GM10248 (cell line): ENCODE results near the gene FCRL3.

Experiments
- CTCF ChIA-PET: fragments of 300-600 bp; sonication (Branson Sonifier 250); formaldehyde crosslinking; extraction: SDS; loops from one replicate; lab custom pipeline; 2021; ENCODE audit warnings: antibody characterized with exemption; lab: Yijun Ruan, JAX
- POLR2A ChIA-PET: fragments of 350-650 bp; sonication (Branson Sonifier 250); formaldehyde crosslinking; extraction: SDS; loops from one replicate; lab custom pipeline; 2020; ENCODE audit warnings: antibody characterized with exemption; lab: Yijun Ruan, JAX
- DNase-seq: peaks from one replicate; pipeline ENCODE4 v3.0.0; 2012; ENCODE audit errors: extremely low spot score
- TF ChIP-seq, protein P1 (sequence below): IDR thresholded peaks from 2 replicates; pipeline ENCODE4 v1.5.1; 2012; ENCODE audit warnings: mild to moderate bottlenecking, low read depth; ENCODE audit errors: extremely low read depth, missing control alignments, control extremely low read depth

Gene FCRL3

DNA sequence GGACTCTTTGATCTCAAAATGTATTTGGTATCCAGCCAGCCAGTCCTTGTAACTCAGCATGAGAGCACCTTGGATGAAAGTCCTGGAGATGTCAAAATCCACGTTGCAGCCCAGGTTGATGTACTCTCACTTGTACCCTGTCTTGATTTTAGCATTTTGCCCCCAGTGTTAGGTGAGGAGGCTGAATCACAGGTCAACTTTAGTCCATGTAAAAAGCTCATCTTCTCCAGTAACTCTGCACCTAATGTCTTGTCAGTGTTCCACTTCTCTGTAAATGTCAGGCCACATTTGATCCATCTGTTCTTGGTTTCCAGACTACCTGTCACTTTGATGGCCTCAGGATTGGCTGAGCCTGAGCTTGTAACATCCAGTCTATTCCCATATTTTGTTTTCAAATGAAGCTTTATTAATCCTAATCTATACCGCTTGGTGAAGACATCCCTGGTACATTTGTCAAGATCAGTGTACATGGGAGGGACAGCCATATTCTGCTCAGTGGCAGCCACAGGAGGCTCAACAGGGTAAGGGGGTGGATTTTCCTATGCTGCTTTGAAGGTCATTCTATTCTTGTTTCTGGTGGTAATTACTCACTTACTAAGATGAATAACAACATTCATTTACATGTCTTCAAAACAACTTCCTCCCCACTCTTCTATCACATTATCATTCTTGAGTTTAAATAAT, 24.1 kb upstream of the FCRL3 start:
- ChIA-PET POLR2A (no interaction called here), CTCF (no interaction called here)
- no peak for DNase-seq
- TF ChIP-seq, protein P1, sequence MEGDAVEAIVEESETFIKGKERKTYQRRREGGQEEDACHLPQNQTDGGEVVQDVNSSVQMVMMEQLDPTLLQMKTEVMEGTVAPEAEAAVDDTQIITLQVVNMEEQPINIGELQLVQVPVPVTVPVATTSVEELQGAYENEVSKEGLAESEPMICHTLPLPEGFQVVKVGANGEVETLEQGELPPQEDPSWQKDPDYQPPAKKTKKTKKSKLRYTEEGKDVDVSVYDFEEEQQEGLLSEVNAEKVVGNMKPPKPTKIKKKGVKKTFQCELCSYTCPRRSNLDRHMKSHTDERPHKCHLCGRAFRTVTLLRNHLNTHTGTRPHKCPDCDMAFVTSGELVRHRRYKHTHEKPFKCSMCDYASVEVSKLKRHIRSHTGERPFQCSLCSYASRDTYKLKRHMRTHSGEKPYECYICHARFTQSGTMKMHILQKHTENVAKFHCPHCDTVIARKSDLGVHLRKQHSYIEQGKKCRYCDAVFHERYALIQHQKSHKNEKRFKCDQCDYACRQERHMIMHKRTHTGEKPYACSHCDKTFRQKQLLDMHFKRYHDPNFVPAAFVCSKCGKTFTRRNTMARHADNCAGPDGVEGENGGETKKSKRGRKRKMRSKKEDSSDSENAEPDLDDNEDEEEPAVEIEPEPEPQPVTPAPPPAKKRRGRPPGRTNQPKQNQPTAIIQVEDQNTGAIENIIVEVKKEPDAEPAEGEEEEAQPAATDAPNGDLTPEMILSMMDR, result no peak

DNA sequence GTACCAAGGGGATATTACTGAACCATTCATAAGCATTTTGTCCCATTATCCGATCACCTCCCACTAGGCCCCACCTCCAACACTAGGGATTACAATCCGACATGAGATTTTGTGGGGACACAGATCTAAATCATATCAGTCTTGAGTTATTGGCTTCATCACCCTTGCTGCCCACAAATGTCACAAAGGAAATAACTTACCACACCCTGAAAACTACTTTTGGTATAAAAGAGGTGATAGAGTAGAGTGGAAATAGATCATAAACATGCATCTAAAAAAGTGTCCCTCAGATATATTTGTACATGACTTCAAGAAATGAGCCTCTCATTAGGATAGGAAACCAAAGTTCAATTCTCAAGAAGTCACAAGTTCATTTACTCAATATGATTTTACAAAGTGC, 22.6 kb upstream of the FCRL3 start:
- ChIA-PET POLR2A (no interaction called here), CTCF (no interaction called here)
- TF ChIP-seq, protein P1, result no peak
- no peak for DNase-seq

DNA sequence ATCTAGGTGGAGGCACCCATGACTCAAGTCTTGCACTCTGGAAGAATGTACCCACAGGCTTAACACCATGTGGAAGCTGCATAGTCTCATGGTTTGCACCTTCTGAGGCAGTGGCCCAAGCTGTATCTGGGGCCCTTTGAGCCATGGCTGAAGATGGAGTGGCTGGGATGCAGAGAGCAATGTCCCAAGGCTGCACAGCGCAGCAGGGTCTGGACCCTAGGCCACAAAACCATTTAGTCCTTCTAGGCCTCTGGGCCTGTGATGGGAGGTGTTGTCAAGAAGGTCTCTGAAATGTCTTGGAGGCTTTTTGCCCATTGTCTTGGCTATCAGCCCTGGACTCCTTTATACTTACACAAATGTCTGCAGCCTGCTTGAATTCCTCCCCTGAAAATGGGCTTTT, 21.4 kb upstream of the FCRL3 start:
- no peak for DNase-seq
- POLR2A ChIA-PET, result no interaction called here
- CTCF ChIA-PET, result no interaction called here
- TF ChIP-seq, protein P1, result no peak

DNA sequence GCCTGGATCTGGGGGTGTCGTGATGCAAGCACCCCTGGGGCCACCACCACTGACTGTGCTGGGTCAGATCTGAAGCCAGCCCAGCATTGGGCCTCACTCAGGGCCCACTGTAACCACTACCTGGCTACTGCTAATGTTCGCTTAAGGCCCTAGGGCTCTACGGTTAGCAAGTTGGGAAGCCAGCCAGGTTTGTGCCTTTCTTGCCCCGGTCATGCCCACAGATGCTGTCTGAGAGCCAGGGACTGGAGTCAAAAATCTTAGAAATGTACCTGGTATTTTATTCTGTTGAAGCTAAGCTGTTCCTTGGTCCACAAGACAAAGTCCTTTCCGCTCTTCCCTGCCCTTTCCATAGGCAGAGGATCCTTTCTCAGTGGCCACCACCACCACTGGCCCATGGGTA, 15.2 kb upstream of the FCRL3 start:
- TF ChIP-seq, protein P1, result no peak
- POLR2A ChIA-PET, result no interaction called here
- CTCF ChIA-PET, result no interaction called here
- DNase-seq, result no peak

DNA sequence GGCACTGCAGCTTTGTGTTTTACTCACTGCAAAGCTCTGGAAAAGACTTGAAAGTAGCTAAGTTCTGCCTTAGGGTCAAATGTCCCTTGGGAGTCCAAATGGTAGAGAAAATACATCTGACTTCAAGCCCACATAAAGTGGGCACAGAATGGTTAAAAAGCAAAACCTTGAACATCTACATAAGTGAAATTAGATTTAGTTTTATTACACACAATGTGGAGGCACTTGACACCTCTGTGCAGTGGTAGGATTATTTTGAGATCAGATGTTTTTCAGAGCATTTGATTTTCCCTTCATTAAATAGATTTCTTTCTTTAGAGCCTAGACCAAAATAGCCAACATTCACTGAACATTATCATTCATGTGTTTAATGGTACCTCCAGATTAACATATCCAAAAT, 11.2 kb upstream of the FCRL3 start:
- CTCF ChIA-PET, result interaction anchor here (1.0 kb wide), 1 partner anchor 15 kb away, joined by 3 read pairs; no protein-coding TSS in a partner anchor
- TF ChIP-seq, protein P1, result no peak
- POLR2A ChIA-PET, result no interaction called here
- DNase-seq, result no peak

DNA sequence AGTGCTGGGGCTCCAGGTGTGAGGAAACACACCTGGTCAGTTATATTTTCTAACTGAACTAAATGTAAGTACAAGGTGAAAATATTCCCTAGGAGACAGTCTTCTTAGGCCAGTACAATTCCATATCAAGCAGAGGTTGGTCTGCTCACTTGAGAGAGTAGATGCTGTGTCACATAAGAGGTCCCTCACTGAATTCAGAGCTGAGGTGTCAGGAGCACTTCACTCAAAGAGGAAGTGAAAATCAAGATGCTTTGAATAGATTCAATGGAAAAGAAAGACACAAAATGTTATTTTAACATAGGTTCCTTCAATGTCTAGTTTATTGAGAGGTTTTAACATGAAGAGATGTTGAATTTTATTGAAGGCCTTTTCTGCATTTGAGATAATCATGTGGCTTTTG, 4.3 kb upstream of the FCRL3 start:
- TF ChIP-seq, protein P1, result no peak
- DNase-seq, result peak; percentile 37
- CTCF ChIA-PET, result interaction anchor here (0.6 to 1.3 kb wide), 2 partner anchors 105 to 124 kb away, joined by 3 to 4 read pairs; no protein-coding TSS in a partner anchor
- POLR2A ChIA-PET, result no interaction called here
